ENCODE data around the gene OR52W1.

DNA sequence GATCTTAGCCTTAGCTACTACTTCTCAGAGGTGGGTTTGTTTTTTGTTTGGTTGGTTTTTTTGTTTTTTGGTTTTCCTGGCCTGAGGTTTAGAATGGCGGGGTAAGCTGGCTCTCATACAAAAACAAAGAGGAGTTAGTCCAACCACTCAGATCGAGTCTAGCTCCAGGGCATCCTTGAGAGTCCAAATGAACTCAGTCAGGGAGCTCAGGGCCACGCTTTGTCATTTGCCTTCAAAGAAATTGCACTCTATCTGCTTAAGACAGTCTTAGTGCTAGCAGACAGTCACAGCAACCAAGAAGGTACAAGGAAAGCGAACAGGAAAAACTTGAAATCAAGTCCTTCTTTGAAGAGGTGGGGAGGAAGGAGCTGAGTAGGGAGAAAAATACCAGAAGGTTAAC, 17.5 kb downstream of the OR52W1 start:
- TF ChIP-seq, protein P1, sequence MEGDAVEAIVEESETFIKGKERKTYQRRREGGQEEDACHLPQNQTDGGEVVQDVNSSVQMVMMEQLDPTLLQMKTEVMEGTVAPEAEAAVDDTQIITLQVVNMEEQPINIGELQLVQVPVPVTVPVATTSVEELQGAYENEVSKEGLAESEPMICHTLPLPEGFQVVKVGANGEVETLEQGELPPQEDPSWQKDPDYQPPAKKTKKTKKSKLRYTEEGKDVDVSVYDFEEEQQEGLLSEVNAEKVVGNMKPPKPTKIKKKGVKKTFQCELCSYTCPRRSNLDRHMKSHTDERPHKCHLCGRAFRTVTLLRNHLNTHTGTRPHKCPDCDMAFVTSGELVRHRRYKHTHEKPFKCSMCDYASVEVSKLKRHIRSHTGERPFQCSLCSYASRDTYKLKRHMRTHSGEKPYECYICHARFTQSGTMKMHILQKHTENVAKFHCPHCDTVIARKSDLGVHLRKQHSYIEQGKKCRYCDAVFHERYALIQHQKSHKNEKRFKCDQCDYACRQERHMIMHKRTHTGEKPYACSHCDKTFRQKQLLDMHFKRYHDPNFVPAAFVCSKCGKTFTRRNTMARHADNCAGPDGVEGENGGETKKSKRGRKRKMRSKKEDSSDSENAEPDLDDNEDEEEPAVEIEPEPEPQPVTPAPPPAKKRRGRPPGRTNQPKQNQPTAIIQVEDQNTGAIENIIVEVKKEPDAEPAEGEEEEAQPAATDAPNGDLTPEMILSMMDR (conservative IDR thresholded peaks at IDR 0.05; ENCODE audit: low read depth, low read length), result no peak
- no peak for TF ChIP-seq EZH2 (IDR thresholded peaks at IDR 0.05; ENCODE audit: borderline replicate concordance, low read depth, low read length, poor library complexity, severe bottlenecking)

All from A673 (cell line).